AG10803 (cell line): ENCODE measurements around the gene WDR93.
"Not testable (repeated sequence)": the region's sequence is repeated elsewhere in the genome, so short reads cannot be mapped to it uniquely, and the experiment has no call there.

Source experiments
- DNase-seq: peaks from one replicate; pipeline ENCODE4 v3.0.0; 2010; ENCODE audit warnings: low read depth
- H3K4me3 ChIP-seq: 2 replicates; pipeline ENCODE4 v1.5.1; 2011; ENCODE audit warnings: mild to moderate bottlenecking, low read length, control low read depth
- CTCF ChIP-seq: conservative IDR thresholded peaks from 2 replicates; pipeline ENCODE4 v1.5.1; 2011; ENCODE audit warnings: mild to moderate bottlenecking, low read length, control low read depth, inconsistent platforms

The WDR93 gene

DNA sequence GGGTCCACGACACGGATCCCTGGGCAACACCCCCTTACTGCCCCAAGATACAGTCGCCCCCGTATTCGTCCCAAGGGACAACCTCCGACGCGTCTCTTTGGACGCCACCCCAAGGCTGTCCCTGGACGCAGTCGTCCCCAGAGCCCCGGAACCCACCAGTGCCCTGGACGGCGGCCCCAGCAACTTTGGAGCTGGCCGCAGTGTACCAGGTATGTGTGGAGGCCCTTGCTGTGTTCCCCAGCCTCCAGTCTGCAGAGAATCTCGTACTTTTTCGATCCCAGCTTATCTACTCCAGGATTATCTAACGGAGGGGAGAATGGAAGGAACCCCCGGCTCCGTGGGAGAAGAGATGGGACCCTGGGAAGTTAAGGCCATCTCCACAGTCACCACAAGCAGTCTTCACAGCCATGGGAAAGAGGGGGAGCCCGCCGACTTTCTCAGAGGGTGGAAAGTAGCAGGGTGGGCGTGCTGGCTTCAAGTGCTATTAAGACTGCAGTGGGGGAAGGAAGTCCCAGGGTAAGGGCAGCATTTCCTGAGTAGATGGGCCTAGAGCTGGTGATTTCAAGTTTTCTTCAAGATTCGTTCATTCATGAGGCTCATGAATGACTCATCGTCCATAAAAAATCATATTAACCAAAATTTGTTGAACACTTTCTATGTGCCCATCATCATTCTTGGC, 86.6 kb downstream of the WDR93 start:
- DNase-seq: no peak
- H3K4me3 ChIP-seq: no peak overlapping the region
- TF ChIP-seq CTCF: no peak

- no peak overlapping the region for H3K4me3 ChIP-seq
- DNase-seq: no peak
- no peak for TF ChIP-seq CTCF
These were observed 87.3 kb downstream of the WDR93 start for GRCh38 chr15:89777782-89778380.

DNA sequence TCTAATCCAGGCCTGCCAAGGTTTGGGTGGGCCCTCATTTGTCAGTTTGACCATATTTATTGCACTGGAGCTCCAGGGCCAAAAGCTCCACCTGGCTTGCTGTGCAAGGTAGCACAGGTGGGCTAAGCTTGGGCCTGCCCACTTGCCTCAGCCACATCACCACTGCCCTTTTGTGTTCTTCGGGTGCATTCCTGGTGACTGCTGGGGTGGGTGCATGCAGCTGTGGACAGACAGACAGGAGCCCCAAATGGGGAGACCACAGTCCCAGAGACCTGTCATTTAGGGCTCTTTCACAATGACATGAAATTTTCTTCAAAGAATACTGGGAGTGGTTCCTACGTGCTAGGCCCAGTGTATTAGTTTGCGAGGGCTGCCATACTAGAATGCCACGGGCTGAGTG, 88.2 kb downstream of the WDR93 start:
- no peak for DNase-seq
- H3K4me3 ChIP-seq: no peak overlapping the region
- TF ChIP-seq CTCF: no peak

DNA sequence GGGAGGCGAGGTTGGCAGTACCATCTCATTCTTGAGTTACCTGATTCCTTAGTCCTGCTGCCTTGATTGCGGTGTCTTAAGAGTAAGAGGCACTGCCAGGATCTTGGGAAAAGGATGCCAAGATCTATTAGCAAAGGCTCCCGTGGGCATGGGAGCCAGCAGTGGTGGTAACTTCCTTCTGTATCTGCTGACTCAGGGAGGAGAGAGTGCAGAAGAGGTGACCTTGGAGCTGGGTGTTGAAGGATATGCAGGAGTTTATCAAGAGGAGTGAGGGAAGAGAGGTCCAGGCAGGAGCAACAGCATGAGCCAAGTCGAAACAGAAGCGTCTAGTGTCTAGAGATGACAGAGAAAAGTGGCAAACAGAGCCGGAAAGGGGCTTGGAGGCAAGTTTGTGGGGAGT, 90.0 kb downstream of the WDR93 start:
- no peak for DNase-seq
- H3K4me3 ChIP-seq: no peak overlapping the region
- no peak for TF ChIP-seq CTCF

- no peak for TF ChIP-seq CTCF
- DNase-seq: no peak
- no peak overlapping the region for H3K4me3 ChIP-seq
These were observed 90.4 kb downstream of the WDR93 start for GRCh38 chr15:89781055-89781454.

DNA sequence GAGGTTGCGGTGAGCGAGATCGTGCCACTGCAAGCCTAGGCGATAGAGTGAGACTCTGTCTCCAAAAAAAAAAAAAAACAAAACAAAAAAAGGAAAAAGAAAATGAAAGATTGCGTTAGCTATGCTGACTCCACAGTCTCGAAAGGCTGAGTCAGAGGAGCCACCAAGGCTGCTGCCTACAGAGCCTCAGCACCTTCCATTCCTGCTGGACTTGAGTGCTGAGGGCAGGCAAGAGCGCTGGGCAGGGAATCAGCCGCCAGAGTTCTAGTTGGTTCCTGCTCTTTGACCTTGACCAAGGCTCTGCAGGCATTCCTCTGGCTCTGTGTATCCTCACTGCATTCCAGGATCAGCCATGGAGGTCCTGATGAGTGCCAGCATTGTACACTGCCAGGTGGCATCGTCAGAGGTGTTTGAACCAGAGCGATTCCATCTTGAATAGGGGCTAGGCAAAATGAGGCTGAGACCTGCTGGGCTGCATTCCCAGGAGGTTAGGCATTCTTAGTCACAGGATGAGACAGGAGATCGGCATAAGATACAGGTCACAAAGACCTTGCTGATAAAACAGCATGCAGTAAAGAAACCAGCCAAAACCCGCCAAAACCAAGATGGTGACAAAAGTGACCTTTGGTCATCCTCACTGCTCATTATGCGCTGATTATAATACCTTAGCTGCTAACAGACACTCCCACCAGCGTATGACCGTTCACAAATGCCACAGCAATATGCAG, 91.4 kb downstream of the WDR93 start:
- no peak overlapping the region for H3K4me3 ChIP-seq
- no peak for TF ChIP-seq CTCF
- DNase-seq: peak; percentile 66

DNA sequence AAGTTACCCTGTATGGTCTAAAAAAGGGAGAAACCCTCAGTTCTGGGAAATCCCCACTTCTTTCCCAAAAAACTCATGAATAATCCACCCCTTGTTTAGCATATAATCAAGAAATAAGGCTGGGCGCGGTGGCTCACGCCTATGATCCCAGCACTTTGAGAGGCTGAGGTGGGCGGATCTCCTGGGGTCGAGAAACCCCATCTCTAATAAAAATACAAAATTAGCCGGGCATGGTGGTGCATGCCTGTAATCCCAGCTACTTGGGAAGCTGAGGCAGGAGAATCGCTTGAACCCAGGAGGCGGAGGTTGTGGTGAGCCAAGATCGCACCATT, 92.0 kb downstream of the WDR93 start:
- not testable (repeated sequence) for DNase-seq, H3K4me3 ChIP-seq
